GM21717 (cell line): Measurements from ENCODE around the gene FPR2.

Experiments
- ATAC-seq: cut with Tn5 transposase; IDR thresholded peaks from one replicate; pipeline ENCODE4 v1.9.1; 2021; ENCODE audit warnings: mild to moderate bottlenecking, moderate library complexity; ENCODE audit not compliant: unreplicated experiment

Gene FPR2

DNA sequence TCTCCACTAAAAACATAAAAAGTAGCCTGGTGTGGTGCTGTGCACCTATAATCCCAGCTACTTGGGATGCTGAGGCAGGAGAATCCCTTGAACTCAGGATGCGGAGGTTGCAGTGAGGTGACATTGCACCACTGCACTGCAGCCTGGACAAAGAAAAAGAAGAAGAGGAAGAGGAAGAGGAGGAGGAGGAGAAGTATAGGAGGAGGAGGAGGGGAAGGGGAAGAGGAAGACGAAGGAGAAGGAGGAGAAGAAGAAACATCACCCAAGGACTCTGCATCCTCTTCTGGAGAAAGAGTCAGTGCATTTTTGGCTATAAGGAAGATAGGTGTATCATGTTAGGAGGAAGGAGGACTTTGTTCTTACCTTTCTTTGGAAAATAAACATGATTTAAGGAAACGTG lies 21.0 kb downstream of the FPR2 start:
- ATAC-seq, result no peak

DNA sequence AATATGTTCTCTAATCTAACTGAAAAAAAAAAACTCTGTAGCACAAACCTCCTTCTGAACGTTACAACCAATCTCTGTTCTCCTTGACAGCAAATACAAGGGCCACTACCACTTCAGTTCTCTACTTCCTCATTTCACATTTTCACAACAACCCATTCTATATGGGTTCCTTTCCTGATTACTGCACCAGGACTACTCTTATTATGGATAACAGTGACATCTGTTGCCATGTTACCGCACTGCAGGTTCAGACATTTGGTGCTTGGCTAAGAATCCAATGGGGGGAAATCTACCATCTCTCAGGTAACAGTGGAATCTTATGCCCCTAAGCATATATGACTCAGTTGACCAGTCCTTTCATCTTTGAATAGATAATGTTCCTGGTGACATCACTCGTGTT lies 22.4 kb downstream of the FPR2 start:
- no peak for ATAC-seq

DNA sequence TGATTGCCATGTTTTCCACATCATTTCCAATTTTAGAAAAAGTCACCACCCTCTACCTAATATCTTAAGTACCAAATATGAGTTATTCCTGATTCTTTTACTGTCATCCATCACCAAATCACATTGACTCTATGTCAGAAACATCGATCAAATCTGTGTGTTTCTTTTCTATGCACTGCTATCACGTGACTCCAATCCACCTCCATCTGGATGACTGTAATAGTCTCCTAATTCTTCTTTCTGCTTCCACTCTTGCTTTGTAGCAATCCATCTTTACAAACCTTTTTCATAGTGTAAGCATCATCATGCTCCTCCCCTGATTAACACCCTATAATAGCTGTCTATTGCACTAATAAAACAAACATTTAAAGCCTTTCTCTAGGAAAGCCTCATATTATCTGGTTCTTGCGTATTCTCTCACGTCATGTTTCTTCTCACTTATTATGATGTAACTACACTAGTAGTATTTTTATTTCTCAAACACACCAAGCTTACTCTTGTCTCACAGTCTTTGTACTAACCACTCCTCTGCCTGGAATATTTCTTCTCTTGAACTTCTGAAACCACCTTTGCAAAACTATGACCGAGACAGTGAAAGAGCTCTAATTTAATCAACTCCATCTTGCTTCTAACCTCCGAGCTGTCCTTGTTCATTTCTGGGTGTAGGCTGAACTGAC lies 23.3 kb downstream of the FPR2 start:
- no peak for ATAC-seq

DNA sequence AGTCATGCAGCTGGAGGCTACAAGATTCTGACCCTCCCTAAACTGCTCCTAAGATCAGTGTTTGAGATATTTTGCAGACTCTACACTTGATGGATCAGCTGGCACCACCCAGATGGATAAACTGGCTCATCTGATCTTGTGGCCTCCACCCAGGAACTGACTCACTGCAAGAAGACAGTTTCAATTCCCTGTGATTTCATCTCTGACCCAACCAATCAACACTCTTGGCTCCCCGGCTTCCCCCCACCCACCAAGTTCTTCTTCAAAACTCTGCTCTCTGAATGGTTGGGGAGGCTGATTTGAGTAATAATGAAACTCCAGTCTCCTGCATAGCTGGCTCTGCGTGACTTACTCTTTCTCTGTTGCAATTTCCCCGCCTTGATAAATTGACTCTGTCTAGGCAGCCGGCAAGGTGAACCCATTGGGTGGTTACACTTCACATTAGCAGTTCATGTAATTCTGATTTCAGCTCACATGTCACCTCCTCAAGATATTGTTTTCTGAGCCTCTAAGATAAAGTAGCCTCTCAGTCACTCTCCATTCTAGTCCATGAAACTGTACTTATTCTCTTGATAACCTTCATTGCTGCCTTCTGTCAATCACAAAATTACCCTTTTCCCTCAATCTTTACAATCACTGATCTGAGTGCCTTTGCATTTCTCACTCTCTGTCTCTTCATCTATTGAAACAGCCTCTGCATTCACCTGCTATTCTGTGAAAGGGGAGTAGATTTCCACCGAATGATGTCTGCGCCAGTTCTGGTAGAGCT lies 24.1 kb downstream of the FPR2 start:
- no peak for ATAC-seq

DNA sequence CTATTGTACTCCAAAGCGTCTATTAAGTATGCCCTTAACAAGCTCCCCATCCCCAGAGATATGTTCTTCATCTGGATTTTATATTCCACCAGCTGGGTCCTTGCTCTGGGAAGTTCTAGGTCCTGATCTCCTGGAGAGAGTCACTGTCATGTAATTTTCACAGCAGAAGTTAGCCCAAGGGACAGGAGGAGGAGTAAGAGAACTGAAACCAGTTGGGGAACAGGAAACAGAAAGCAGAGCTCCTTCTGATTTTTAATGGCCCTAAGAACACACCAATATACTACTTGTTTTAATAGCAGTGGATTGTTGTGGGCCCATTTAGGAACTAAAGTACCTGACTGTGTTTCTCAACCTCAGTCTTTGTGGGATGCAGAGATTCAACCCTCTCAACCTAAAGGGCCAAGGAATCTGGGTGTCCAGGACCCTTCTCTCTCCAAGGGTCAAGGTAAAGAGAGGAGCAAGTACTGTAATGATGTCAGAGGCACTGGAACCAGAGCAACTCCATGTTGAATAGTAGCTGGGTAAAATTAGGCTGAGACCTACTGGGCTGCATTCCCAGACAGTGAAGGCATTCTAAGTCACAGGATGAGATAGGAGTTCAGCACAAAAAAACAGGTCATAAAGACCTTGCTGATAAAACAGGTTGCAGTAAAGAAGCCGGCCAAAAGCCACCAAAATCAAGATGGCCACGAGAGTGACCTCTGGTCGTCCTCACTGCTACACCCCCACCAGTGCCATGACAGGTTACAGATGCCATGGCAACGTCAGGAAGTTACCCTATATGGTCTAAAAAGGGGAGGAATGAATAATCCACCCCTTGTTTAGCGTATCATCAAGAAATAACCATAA lies 25.9 kb downstream of the FPR2 start:
- ATAC-seq, result no peak

DNA sequence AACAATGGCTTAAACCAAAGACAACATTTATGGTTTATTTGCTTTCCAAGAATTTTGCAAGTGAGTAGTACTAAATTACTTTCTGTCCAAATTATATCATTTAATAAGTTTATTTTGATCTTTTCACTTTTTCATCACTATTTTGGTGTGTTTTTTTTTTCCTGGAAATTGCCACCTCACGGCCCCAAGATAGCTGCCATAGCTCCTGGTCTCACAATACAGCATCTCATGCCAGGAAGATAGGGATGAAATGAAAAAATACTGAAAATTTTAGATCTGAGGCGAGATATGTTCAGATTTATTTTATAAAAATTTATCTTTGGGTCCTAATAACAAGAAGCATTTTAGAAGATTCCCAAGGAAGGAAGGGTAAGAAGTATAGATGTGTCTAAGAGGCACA lies 27.0 kb downstream of the FPR2 start:
- no peak for ATAC-seq

DNA sequence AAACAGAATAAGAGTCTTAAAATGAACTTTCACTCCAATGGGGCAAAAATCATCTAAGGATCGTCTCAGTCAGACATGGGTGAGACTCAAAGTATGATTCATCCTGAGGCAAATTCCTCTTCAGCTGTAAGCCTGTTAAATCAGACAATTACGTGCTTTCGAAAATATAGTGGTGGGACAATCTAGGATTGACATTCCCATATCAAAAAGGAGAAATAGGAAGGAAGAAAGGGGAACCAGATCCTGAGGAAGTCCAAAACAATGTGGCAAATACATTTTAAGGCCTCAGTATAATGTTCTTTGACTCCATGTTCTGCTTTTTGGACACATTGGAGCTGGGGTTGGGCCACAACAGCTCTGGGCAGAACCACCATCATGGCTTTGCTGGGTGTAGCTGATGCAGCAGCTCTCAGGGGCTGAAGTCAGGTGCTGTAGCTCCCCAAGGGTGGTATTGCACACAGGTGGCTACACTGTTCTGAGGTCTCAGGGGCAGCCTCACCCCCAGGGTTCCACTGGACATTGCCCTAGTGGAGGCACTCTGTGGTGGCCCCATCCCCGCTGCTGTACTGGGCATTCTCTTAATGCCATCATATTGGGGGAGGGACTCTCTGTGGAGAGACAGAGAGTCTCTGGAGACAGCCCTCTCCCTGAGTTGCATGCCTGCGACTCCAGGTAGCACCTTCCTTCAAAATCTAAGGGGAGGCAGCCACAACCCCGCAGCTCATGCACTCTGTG lies 28.2 kb downstream of the FPR2 start:
- no peak for ATAC-seq

DNA sequence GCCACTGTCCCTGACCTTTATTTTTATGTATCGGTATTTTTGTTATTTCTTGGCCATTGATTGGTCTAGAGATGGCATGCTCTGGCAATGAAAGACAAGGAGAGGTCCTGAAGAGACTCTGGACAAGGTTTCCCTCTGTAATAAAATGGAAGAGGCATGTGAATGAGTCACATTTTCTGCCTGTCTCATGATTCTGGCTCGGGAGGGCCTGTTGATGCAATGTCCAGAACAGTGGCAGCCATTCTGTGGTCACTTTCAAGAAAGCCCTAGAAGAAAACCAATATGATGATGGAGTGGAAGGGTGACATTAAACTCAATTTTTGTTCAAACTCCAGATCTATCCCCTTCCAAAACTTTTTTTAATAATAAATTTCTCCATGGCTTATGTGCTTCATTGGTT lies 32.0 kb downstream of the FPR2 start:
- no peak for ATAC-seq

DNA sequence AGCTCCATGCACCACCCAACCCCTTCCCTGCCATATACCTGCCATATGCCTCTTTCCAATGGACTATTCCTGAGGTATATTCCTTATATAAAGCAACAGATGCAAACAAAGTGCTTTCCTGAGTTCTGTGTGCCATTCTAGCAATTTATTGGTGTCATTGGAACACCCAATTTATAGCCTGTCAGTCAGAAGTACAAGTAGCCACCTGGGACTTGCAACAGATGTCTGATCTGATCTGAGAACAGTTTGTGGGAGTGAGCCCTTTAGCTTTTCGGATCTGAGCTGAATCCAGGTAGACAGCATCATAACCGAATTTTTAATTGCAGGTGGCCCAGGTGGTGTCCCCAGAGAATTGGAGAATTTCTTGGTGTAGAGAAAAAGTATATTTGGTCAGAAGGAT lies 33.0 kb downstream of the FPR2 start:
- ATAC-seq, result no peak

DNA sequence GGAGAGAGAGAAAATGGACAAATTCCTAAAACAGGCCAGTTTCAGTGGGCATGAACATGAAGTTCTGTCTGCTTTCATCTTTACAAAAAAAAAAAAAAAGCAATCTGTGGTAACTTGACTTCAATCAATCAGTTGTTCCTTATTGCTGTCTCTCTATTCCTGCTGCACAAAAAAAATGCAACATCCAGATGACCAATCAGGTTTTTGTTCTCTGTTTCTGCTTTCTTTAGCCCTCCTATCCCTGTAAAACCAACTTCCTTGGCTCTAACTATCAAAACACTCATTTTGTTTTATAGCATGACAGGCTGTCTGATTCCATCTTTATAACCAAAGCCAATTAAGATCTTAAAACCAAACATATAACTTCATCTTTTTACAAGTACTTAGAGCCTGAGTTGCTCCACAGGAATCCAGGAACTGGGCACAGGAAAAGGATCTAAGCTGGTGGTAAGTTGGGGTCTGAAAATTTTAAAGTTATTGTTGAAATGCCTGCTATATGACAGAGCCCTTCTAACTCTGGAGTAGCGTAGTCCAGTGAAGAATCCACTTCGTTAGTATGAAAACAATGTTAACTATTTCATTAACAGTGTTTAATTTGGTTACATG lies 34.0 kb downstream of the FPR2 start, which contains the start of gene FPR3:
Gene FPR3, plus strand, starts transcription at position 273 of the 606 bp plus-strand sequence. CDS start 28,592 bp downstream, outside the sequence.
- no peak for ATAC-seq

DNA sequence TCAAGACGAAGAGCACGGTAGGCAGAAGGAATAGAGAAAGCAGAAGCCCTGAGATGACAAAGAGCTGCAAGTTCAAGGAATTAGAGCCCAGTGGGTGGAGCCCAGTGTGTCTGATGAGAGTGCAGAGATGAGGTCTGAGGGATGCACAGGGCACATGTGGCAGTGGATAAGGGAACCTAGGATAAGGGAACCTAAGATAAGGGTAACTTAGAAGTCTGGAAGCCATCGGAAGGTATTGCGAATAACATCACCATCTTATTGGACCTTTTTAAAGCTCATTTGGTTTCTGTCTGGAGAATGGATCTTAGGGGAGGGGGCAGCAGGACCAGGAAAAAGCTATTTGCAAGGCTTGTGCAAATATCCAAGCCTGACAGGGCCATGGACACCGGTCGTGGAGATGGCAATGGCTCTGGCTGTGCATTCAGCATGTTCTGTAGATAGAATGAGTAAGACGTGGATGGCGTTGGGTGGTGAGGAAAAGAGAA lies 35.3 kb downstream of the FPR2 start:
- ATAC-seq, result no peak

DNA sequence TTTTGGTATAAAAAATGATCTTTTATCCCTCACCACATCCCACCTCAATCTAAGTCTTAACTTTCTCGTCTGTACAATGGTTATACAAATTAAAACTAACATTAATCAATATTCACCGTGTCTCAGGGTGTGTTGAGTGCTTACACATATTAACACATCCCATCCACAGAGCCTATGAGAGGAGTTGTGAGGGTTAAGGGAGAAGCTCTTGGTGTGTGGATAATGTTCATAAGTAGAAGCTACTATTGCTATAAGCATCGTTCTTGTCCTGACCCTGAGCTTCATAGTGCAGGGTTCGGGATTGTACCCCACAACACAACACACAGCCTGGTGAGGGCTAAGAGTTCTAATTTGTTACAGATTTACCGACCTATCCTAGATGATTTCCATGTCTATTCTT lies 36.5 kb downstream of the FPR2 start:
- ATAC-seq, result no peak

DNA sequence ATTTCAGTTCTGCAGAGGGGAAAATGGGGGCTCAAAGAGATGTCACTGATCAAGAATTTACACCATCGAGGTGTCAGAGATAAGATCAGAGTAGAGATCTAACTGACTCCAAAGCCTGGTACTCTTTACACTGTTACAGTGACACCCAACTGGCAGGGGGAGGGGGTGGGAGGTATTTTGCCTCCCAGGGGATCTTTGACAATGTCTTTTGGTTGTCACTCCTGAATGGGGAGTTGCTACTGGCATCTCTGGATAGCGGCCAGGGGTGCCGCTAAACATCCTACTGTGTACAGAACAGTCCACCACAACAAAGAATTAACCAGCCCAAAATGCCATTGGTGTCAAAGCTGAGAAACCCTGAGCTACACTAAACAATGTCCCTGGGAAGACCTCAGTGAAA lies 37.1 kb downstream of the FPR2 start:
- ATAC-seq, result no peak

DNA sequence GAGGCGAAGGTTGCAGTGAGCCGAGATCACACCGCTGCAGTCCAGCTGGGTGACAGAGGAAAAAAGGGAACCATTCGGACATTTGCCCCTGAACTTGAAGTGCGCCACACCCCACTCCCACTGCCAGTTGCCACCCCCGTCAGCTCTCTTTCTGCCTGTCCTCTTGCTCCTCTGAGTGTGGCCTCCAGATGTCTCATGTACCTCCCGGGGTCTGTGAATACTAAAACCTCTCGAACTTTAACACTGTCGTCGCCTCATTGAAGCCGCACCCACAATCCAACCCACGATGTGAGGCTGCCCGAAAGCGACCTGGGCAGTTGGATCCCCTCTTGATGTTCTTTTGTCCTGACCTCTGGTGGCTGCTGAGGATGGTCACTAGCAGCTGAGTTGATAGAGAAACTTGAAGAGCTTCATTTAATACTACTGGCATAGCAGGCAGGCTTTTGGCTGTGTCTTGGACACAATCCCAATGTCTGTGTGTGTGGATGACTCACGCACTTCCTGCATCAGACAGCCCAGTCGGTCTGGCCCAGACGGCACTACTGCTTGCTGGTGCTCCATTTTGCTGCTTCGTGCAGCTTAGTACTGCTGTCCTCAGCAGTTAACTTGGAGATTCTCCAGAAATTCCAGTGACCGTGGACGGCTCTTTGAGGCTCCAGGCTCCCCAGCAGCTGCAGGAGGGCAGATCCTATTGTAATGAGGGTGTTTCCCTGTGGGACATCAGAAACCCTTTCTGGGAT lies 38.2 kb downstream of the FPR2 start:
- ATAC-seq, result no peak

DNA sequence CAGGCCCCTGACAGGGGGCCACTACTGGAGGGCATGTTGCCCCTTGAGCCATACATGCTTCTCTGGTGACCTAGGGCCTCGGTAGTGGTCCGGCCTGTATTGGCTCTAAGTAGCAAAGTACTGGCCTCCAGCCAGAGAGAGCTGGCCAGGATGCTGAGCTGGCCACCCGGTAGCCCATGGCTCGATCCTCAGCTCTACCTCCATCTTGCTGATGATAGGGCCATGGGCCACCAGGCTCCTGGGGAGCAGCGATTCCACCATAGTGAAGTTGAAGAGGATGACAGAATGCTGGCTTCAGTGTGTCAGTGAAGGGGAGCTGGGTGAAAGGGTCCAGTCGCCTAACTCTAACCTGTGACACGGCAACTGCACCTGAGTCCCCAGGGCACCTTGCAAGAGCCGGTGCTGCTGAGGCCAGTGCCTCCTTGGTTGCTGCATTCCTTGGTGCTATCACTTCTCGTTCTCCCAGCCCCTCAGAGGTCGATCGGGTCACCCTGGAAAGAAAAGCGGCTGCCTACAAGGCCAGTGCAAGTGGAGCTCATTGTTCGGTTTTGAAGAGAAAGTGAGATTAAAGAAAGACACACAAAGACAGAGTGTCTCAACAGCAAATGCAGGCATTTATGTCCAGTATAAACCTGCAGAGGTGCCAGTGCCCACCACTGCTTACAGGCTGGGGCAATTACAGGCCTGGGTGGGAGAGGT lies 38.9 kb downstream of the FPR2 start:
- no peak for ATAC-seq

DNA sequence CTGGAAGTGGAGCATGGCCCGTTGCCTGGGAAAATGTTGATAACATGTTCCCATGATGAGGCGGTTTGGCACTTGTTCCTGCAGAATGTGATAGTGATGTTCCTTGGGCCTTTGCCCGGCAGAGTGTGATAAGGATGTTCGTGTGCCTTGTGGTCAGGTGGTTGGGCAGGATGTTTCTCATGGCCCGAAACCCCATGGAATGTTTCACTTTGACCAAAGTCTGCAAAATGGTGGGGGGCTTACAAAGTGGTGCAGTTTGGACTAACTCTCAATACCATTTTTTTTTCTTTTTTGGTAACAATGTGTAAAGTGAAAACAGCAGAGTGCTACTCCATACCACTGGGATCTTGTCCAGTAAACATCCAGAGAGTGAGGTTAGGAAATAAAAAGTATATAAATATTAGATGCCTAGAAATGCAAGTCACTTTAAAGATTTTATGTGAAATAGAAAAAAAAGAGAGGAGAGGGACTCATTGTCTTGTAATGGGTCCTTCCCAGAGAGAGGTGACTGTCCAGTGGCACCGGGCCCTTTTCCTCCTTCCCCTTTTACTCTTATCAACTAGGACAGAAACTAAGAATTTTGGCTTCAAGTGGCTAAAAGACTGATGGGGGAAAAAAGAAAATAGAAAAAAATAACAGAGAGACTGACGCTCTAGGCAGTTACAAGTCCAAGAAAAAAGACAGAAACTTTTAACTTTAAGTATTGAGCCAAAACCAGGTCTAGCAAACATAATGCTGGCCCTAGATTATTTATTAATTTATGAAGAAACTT lies 39.7 kb downstream of the FPR2 start:
- ATAC-seq, result no peak

DNA sequence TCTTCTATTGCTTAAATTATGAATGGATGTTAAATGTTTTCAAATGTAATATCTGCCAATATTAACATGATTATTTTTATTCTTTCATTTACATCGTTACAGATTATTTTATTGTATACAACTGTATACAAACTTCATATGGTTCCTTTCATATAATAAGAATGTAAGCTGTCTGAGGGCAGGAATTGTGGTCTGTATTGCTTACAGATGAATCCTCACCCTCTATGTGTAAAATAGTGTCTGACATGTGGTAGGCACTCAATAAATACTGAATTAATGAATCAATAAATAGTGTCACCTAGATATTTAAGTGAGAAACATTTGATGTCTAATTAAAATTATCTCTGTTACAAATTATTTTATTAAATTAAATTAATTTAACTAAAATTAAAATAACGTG lies 41.8 kb downstream of the FPR2 start:
- ATAC-seq, result no peak

DNA sequence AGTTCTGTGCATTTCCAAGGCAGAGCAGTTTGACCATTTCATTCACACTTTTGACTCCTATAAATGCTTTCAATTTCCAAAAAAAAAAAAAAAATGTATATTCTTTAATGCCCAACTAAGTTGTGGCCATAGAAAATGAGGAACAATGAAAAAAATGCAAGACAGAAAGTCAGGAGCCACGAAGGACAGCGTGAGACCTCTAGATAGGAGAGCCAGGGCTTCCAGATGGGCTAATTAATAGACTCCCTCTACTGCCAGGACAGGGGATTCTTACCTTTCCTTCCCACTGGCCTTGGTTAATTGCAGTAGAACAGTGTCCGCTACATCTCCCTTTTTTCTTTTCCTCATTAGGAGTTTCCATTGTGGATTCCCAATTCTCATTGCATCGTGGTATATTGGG lies 42.5 kb downstream of the FPR2 start:
- ATAC-seq, result no peak
